ENCODE data around the gene ZNF287. TPM values are rescaled to one million over a fixed set of nuclear protein-coding genes. Genes with fewer than 3 reads are reported as not detected.

ZNF287 gene
- total and polyA plus RNA-seq, 10 of the 15 experiments (the other 5 are each of a cell fraction or from before 2014, with no cell fraction given) = 1.9 to 15.5 (median 4.0) TPM

DNA sequence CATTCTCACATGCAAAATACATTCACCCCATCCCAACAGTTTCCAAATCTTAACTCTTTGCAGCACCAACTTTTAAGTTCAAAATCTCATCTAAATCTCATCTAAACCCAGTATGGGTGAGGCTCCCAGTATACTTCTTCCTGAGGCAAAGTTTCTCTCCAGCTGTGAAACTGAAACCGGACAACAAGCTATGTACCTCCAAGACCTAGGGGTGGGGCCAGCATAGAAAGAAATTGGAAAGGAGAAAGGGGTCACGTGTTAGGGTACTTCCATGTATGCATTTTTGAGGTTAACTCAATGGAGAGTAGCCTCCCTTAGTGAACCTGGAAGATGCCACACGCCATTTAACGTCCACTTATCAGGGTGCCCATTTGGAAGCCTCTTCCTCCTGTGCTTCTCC is 53.1 kb downstream of the ZNF287 start:
- TF ChIP-seq ELK1 (IDR thresholded peaks at IDR 0.05; ENCODE audit: low read depth, low read length) = no peak
- TF ChIP-seq POLR2AphosphoS5 (IDR thresholded peaks at IDR 0.05; ENCODE audit: low read length) = no peak
- no peak for TF ChIP-seq CBX5 (IDR thresholded peaks at IDR 0.05; ENCODE audit: low read depth)
- no peak for TF ChIP-seq JUNB (IDR thresholded peaks at IDR 0.05)
- TF ChIP-seq FOS (IDR thresholded peaks at IDR 0.05; ENCODE audit: borderline replicate concordance, extremely low read depth, insufficient read length) = no peak
- TF ChIP-seq PML (IDR thresholded peaks at IDR 0.05; ENCODE audit: low read length) = no peak
- no peak for TF ChIP-seq CHD2 (IDR thresholded peaks at IDR 0.05; ENCODE audit: borderline replicate concordance, low read depth, low read length)
- TF ChIP-seq EZH2 (IDR thresholded peaks at IDR 0.05; ENCODE audit: borderline replicate concordance, control insufficient read depth, low read depth, low read length) = no peak
- BruUV-seq (replicated peaks) = no TSS peak
- Histone ChIP-seq H2AFZ (ENCODE audit: control insufficient read depth, low read depth, low read length) (no peak overlapping the region), H3K36me3 (ENCODE audit: control insufficient read depth in 2 of 2, insufficient read depth in 2 of 2, low read length in 1 of 2) (no peaks in the 10 kb centered on the region), H3K4me3 (no peak overlapping the region), H4K20me1 (ENCODE audit: control insufficient read depth, insufficient read depth) (no peaks in the 10 kb centered on the region), H3K4me2 (ENCODE audit: control insufficient read depth, insufficient read depth) (no peak overlapping the region), H3K9me3 (replicated peaks; ENCODE audit: control insufficient read depth, insufficient read depth, low read length) (no peaks in the 10 kb centered on the region), H3K9ac (ENCODE audit: control insufficient read depth, insufficient read depth, low read length) (no peak overlapping the region), H3K79me2 (ENCODE audit: control insufficient read depth, insufficient read depth, low read length) (no peaks in the 10 kb centered on the region), H3K27ac (ENCODE audit: control insufficient read depth, insufficient read depth) (no peak overlapping the region), H3K27me3 (replicated peaks in 1 of 2; ENCODE audit: control insufficient read depth in 2 of 2, insufficient read depth in 2 of 2, low read length in 1 of 2) (no peaks in the 10 kb centered on the region), H3K4me1 (ENCODE audit: control insufficient read depth, insufficient read depth, low read length) (peaks cover 5% of the 10 kb centered on the region; the same call in 1 of the 2 replicates)
- intact Hi-C loops (cut with micrococcal nuclease; ENCODE audit: unreplicated experiment) = no loop called here
- in situ Hi-C loops (cut with MboI) = no loop called here
- DNase-seq (ENCODE audit: low read depth, low spot score) = no peak
- WGBS (ENCODE audit: insufficient coverage, insufficient replicate concordance, low lambda C conversion rate, missing lambda C conversion rate) = 58% methylated on average over 4 of the region's 4 CpGs
- CTCF ChIA-PET = no interaction called here
- no peak for FAIRE-seq
- POLR2A ChIA-PET = no interaction called here
- SMC1A ChIA-PET (ENCODE audit: uncharacterized antibody, unreplicated experiment) = no interaction called here
- RAD21 ChIA-PET (ENCODE audit: unreplicated experiment) = no interaction called here
- ATAC-seq = no peak

DNA sequence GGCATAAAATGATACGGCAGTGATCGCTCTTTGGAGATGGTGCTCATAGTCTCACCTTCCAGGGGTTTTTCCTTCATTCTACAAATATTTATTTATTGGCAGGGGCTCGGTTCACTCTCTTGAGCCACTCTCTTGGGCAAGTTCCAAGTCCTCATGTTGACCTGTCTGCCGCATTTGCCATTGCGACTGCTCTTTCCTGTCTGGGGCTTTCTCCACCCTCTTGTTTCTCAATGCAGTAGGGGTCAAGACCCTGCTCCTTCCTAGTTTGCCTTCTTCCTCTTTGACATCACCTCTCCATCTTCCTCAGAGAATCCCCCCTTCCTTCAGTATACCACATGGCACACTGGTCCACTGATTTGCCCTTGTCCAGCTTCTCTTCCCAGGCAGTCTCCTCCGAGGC is 55.1 kb downstream of the ZNF287 start:
- 70% methylated on average over 6 of the region's 6 CpGs for WGBS (ENCODE audit: insufficient coverage, insufficient replicate concordance, low lambda C conversion rate, missing lambda C conversion rate)

More for the DNA sequence above, 55.1 kb downstream of the ZNF287 start:
- Histone ChIP-seq H3K36me3 (ENCODE audit: control insufficient read depth in 2 of 2, insufficient read depth in 2 of 2, low read length in 1 of 2) (no peaks in the 10 kb centered on the region), H3K79me2 (ENCODE audit: control insufficient read depth, insufficient read depth, low read length) (no peaks in the 10 kb centered on the region), H3K27me3 (replicated peaks in 1 of 2; ENCODE audit: control insufficient read depth in 2 of 2, insufficient read depth in 2 of 2, low read length in 1 of 2) (no peaks in the 10 kb centered on the region), H3K9ac (ENCODE audit: control insufficient read depth, insufficient read depth, low read length) (no peak overlapping the region), H3K9me3 (replicated peaks; ENCODE audit: control insufficient read depth, insufficient read depth, low read length) (no peaks in the 10 kb centered on the region), H3K27ac (ENCODE audit: control insufficient read depth, insufficient read depth) (no peak overlapping the region), H2AFZ (ENCODE audit: control insufficient read depth, low read depth, low read length) (no peak overlapping the region), H3K4me2 (ENCODE audit: control insufficient read depth, insufficient read depth) (no peak overlapping the region), H3K4me1 (ENCODE audit: control insufficient read depth, insufficient read depth, low read length) (peaks cover 5% of the 10 kb centered on the region; the same call in 1 of the 2 replicates), H4K20me1 (ENCODE audit: control insufficient read depth, insufficient read depth) (no peaks in the 10 kb centered on the region), H3K4me3 (no peak overlapping the region)
- POLR2A ChIA-PET = no interaction called here
- SMC1A ChIA-PET (ENCODE audit: uncharacterized antibody, unreplicated experiment) = no interaction called here
- no peak for FAIRE-seq
- no TSS peak for BruUV-seq (replicated peaks)
- intact Hi-C loops (cut with micrococcal nuclease; ENCODE audit: unreplicated experiment) (no loop called here), in situ Hi-C loops (cut with MboI) (no loop called here)
- RAD21 ChIA-PET (ENCODE audit: unreplicated experiment) = no interaction called here
- no peak for DNase-seq (ENCODE audit: low read depth, low spot score)
- no peak for ATAC-seq
- TF ChIP-seq TCF3 (IDR thresholded peaks at IDR 0.05; ENCODE audit: borderline replicate concordance, insufficient read depth, low read depth, low read length) = no peak
- TF ChIP-seq EZH2 (IDR thresholded peaks at IDR 0.05; ENCODE audit: borderline replicate concordance, control insufficient read depth, low read depth, low read length) = no peak
- CTCF ChIA-PET = no interaction called here

Data from GM12878 (cell line).